ENCODE measurements around the gene TEPSIN. TPM values are rescaled to one million over a fixed set of nuclear protein-coding genes. Genes with fewer than 3 reads are reported as not detected.

Gene TEPSIN
- total RNA-seq, 2 donors from 2014 or later: 30.0 to 45.0 TPM

DNA sequence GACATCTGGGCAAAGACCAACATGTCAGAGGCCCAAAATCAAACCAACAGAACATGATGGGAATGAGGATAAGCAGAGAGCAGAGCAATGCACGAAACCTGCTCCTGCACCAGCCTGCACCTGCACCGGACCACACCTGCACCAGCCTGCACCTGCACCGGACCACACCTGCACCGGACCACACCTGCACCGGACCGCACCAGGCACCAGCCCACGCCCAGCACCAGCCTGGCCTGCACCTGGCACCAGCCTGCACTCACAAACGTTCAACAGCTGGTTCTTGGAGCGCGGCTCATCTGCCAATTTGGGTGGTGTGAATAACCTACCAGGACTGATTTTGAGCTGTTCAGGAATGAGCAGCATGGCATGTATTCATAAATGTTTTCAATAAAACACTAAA is 34.3 kb downstream of the TEPSIN start:
- 84 to 86% methylated on average over 8 to 10 of the region's 10 CpGs for WGBS, 2 experiments (ENCODE audit: insufficient coverage in 1 of 2, insufficient read length in 1 of 2)
- Mint-ChIP-seq H3K4me1 (no peaks in the 10 kb centered on the region), H3K4me3 (no peak overlapping the region), H3K27ac (no peak overlapping the region), H3K27me3 (ENCODE audit: insufficient read depth) (no peaks in the 10 kb centered on the region), H3K9me3 (no peaks in the 10 kb centered on the region), H3K36me3 (ENCODE audit: low read depth) (peaks cover 18% of the 10 kb centered on the region)
- Histone ChIP-seq H3K4me1 (ENCODE audit: control insufficient read depth, insufficient read depth, low read length) (no peaks in the 10 kb centered on the region), H3K9me3 (ENCODE audit: control insufficient read depth, low read length) (no peaks in the 10 kb centered on the region), H3K27ac (ENCODE audit: low read depth, low read length) (no peak overlapping the region), H3K4me3 (ENCODE audit: low read length) (no peak overlapping the region), H3K27me3 (ENCODE audit: control insufficient read depth, insufficient read depth, low read length, poor library complexity, severe bottlenecking) (no peaks in the 10 kb centered on the region), H3K36me3 (ENCODE audit: control insufficient read depth, insufficient read depth, low read length) (peaks cover 3% of the 10 kb centered on the region), H3K9ac (ENCODE audit: extremely low read depth, low read length, poor library complexity, severe bottlenecking) (no peak overlapping the region)
- DNase-seq: no peak
- TF ChIP-seq, protein P1, sequence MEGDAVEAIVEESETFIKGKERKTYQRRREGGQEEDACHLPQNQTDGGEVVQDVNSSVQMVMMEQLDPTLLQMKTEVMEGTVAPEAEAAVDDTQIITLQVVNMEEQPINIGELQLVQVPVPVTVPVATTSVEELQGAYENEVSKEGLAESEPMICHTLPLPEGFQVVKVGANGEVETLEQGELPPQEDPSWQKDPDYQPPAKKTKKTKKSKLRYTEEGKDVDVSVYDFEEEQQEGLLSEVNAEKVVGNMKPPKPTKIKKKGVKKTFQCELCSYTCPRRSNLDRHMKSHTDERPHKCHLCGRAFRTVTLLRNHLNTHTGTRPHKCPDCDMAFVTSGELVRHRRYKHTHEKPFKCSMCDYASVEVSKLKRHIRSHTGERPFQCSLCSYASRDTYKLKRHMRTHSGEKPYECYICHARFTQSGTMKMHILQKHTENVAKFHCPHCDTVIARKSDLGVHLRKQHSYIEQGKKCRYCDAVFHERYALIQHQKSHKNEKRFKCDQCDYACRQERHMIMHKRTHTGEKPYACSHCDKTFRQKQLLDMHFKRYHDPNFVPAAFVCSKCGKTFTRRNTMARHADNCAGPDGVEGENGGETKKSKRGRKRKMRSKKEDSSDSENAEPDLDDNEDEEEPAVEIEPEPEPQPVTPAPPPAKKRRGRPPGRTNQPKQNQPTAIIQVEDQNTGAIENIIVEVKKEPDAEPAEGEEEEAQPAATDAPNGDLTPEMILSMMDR (conservative IDR thresholded peaks at IDR 0.05): no peak

DNA sequence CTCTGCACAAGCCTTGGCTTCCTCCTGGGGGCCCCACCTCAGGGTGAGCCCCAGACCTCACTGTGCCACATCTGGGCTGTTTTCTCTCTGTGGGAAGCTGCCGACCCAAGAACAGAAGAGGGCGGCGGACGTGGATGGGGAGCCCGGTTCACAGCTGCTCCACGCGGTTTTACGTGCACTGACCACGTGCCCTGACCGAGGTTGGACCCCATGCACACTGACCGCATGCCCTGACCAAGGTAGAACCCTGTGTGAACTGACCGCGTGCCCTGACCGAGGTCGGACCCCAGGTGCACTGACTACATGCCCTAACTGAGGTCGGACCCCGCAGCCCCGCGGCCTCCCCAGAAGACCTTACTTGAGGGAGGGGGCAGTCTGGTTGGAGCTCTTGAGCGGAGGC is 35.7 kb downstream of the TEPSIN start:
- H3K4me3 Mint-ChIP-seq: no peak overlapping the region
- Histone ChIP-seq H3K4me1 (ENCODE audit: control insufficient read depth, insufficient read depth, low read length) (no peaks in the 10 kb centered on the region), H3K9me3 (ENCODE audit: control insufficient read depth, low read length) (no peaks in the 10 kb centered on the region), H3K27ac (ENCODE audit: low read depth, low read length) (no peak overlapping the region), H3K36me3 (ENCODE audit: control insufficient read depth, insufficient read depth, low read length) (peaks cover 3% of the 10 kb centered on the region), H3K27me3 (ENCODE audit: control insufficient read depth, insufficient read depth, low read length, poor library complexity, severe bottlenecking) (no peaks in the 10 kb centered on the region), H3K9ac (ENCODE audit: extremely low read depth, low read length, poor library complexity, severe bottlenecking) (no peak overlapping the region), H3K4me3 (ENCODE audit: low read length) (no peak overlapping the region)
- no peak overlapping the region for H3K27ac Mint-ChIP-seq
- TF ChIP-seq, protein P1 (conservative IDR thresholded peaks at IDR 0.05): no peak
- DNase-seq: no peak
- no peaks in the 10 kb centered on the region for H3K9me3 Mint-ChIP-seq
- WGBS, 2 experiments (ENCODE audit: insufficient coverage in 1 of 2, insufficient read length in 1 of 2): 96 to 97% methylated on average over 18 to 20 of the region's 20 CpGs
- no peaks in the 10 kb centered on the region for H3K27me3 Mint-ChIP-seq (ENCODE audit: insufficient read depth)
- H3K36me3 Mint-ChIP-seq (ENCODE audit: low read depth): peaks cover 16% of the 10 kb centered on the region
- H3K4me1 Mint-ChIP-seq: no peaks in the 10 kb centered on the region

DNA sequence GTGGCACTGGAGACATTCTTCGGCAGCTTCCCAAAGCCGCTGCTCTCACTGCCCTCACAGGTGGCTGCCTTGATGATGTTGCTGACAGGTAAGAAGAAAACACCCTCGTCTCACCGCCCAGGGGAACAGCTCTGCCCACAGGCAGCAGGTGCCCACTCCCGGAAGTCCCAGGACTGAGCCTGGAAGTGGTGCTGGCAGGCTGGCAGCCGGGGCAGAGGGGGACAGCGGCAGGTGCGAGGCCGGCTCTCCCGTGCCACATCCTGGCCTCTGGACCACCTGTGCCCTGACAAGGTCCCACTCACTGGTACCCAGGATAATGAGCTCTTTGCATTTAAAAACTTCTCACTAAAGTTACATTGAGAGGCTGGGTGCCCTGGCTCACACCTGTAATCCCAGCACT is 36.5 kb downstream of the TEPSIN start:
- peaks cover 3% of the 10 kb centered on the region for H3K36me3 ChIP-seq (ENCODE audit: control insufficient read depth, insufficient read depth, low read length)
- no peaks in the 10 kb centered on the region for H3K9me3 ChIP-seq (ENCODE audit: control insufficient read depth, low read length)
- Mint-ChIP-seq H3K4me1 (no peaks in the 10 kb centered on the region), H3K36me3 (ENCODE audit: low read depth) (peaks cover 19% of the 10 kb centered on the region), H3K9me3 (no peaks in the 10 kb centered on the region), H3K27me3 (ENCODE audit: insufficient read depth) (no peaks in the 10 kb centered on the region), H3K4me3 (no peak overlapping the region), H3K27ac (no peak overlapping the region)
- WGBS, 2 experiments (ENCODE audit: insufficient coverage in 1 of 2, insufficient read length in 1 of 2): 96 to 100% methylated on average over 5 to 10 of the region's 10 CpGs
- H3K9ac ChIP-seq (ENCODE audit: extremely low read depth, low read length, poor library complexity, severe bottlenecking): no peak overlapping the region
- no peak overlapping the region for H3K27ac ChIP-seq (ENCODE audit: low read depth, low read length)
- no peaks in the 10 kb centered on the region for H3K27me3 ChIP-seq (ENCODE audit: control insufficient read depth, insufficient read depth, low read length, poor library complexity, severe bottlenecking)
- H3K4me3 ChIP-seq (ENCODE audit: low read length): no peak overlapping the region
- TF ChIP-seq, protein P1 (conservative IDR thresholded peaks at IDR 0.05): no peak
- H3K4me1 ChIP-seq (ENCODE audit: control insufficient read depth, insufficient read depth, low read length): no peaks in the 10 kb centered on the region
- no peak for DNase-seq

Data from endodermal cell (in vitro differentiated cells).